Stimulated activated CD8-positive, alpha-beta memory T cell treated with anti-CD3 and anti-CD28 coated beads, Interleukin-4, amount 100 ng/mL, for 24 hours (primary cell): Measurements from ENCODE around the gene RAPGEF6.
"Not testable (repeated sequence)": the region's sequence is repeated elsewhere in the genome, so short reads cannot be mapped to it uniquely, and the experiment has no call there.

Experiments
- DNase-seq: peaks from one replicate; pipeline ENCODE4 v3.0.0-alpha.2; 2020; ENCODE audit warnings: low read depth

RAPGEF6 gene

DNA sequence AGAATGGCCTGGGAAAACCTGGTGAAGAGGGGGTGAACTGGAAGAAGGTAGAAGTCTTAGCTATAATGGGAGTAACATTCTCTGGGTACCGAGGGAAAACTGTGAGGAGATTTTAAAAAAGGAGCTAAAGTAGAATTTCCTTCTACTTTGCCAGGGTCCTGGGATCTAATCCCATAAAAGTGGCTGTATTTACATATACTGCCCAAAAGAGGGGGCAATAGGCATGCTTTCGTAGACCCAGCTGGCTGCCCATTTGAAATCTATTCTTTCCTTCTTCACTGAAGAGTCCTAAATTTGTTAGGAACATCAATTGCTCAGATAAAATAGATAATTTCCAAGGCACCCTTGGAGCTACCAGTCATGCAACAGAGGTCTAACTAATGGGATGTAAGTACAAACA is 212.0 kb downstream of the RAPGEF6 start:
- no peak for DNase-seq

DNA sequence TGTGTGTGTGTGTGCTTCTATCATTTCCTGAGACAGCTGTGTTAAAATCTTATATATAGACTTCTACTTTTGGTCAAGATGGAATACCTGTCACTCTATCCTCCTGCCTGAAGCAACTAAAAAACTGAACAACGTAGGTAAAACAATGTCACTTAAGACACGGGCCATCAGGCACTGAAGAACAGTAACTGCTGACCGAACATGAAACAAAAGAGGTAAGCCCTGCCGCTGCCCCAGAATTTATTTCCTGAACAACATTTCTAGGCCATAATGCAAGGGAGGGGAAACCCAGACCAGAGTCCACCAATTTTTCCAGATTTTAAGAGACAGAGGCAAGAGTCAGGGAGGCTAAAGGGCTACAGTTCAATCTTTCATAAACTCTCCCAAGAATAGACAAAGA is 215.2 kb downstream of the RAPGEF6 start:
- no peak for DNase-seq

DNA sequence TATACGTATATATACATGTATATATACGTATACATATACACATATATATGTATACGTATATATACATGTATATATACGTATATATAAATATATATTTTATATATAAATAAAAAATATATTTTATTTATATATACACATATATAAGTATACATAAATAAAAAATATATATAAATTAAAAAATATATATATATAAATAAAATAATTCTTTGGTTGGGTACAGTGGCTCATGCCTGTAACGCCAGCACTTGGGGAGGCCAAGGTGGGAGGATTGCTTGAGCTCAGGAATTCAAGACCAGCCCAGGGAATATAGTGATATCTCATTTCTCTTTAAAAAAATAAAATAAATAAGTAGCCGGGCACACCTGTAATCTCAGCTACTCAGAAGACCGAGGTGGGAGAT is 216.2 kb downstream of the RAPGEF6 start:
- DNase-seq, result no peak

DNA sequence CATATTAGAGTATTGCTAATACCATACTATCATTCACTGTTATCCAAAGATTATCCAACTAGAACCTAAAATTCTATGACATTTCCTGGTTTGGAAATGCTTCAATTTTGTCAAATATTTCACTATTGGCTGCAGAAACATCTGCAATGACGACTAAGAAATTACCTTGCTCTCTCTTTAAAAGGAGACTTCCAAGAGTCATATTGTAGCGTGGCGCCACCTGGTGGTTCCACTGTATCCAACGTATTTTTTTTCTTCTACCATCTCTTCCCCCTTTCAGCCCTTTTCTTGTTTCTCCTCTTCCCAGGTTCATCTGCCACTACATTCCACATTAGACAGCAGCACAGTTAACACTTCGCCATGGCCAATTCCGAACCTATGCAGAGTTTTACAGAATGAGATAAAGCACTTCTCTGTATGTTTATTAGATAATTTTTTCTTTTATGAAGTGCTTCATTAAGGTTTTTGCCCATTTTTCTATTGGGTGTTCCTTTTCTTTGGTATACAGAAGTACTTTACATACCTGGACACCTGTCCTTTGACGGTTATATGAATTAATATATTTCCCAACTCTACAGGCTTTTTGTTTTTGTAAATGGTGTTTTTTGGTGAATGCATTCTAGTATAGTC is 217.7 kb downstream of the RAPGEF6 start:
- peak; percentile 74 for DNase-seq

DNA sequence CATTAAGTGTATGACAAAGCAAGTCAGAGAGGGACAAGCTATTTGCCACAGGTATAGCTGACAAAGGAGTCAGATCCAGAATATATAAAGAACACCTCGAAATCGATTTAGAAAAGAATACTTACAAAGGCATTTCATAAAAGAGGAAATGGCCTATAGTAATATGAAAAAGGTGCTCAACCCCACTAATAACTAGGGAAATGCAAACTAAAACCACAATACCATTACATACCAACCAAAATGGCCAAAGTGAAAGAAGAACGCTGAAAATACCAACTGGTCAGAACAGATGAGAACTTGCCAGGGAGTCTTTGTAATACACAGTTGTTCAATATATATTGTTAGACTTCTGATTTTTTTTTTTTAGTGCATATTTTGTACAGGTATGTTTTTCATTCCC is 218.3 kb downstream of the RAPGEF6 start:
- DNase-seq, result no peak

DNA sequence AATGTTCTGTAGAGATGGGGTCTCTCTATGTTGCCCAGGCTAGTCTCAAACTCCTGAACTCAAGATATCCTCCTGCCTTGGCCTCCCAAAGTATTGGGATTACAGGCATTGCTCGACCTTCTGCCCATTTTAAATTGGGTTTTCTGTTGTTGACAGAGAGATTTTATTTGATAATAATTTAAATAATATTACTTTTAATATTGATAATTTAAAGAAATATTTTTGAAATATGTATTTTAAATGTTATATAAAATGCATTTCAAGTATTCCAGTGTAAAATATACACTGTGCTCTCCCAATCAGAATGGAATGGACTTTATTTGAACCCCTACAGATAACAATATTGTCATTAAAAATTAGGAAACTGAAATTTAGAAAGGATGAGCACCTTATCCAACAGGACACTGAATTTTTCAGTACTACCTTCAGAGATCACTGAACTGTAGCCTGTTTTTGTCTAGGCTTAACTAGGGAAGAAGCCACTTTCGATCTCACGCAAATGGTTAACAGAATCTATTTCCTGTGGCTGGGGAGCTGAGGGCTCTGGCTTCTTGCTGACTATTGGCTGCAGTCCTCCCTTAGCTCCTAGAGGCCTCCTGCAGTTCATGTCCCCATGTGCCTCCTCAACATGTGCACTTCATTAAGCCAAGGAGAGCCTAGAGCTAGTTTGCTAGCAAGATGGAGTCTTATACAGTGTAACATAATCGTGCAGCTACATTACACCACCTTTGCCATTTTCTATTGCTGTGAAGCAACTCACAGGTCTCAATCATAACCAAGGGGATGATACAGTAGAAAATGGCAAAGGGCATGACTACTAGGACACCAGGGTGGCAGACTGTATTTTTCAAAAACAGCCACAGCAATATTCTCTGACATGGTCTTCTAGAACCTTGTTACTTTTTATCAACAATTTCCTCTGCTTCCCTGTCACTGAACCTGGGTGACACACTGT is 221.1 kb downstream of the RAPGEF6 start:
- DNase-seq, result no peak

DNA sequence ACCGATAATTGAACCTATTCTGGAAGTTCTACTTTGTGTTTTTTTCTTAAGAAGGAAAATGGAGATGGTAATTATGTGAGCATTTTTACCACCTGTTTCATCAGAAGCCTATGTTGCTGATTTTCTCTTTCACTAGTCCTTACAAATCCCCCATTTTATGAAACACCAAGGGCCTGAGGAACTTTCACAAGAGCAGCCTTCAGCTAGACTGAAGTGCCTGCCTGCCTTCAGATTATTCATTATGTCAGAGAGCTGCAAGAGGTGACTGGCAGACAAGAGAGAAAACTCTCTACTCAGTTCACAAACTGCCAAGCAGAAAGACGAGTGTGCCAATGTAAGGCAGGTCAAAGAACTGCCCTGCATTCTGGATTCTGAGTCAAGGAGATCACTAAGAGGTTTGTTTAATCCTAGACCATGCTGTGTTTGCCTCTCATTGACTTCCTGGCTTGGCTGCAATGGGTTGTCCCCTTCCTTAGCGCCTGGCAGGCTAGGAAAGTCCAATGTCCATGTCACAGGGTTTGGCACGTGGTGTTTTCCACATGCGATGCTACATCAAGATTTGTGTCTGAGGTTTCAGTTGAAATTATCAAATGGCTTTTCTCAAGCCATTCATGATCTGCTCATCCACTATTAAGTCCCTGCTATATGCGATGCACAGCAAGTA is 227.9 kb downstream of the RAPGEF6 start:
- no peak for DNase-seq

DNA sequence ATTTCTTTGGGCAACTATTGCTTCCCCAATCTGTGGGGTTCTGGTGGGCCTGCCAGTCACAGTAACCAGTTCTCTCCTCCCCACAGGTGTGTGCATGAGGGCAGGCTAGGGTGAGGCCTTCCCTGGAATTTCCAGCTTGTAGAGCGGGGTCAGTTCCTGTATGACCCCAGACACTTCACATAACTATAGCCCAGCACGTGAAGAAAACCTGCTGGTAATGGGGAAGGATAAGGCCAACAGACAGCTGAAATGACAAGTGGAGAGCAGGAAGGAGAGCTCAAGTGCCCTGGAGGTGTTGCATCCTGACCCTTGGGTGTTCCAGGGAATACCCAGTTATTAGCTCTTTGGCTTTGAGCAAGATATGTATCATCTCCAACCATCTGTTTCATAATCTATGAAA is 229.0 kb downstream of the RAPGEF6 start:
- no peak for DNase-seq

DNA sequence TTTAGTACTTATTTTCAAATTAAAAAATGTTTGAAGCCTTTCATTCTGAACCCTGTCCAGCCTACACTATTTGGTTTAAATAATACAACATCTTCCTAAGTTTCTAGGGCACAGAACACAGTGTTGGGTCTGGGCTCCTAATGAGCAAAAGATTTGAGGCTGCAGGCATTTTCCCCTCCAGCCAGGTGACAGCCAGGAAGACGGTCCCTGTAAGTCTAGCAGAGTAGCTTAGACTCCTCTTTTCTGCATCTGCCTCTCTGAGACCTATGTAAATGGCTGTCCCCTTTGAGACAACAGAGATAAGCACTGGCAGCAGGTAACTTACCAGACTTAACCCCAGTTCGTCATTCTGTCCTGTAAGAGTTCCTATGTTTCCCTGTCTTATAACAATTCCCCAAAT is 229.4 kb downstream of the RAPGEF6 start:
- no peak for DNase-seq

DNA sequence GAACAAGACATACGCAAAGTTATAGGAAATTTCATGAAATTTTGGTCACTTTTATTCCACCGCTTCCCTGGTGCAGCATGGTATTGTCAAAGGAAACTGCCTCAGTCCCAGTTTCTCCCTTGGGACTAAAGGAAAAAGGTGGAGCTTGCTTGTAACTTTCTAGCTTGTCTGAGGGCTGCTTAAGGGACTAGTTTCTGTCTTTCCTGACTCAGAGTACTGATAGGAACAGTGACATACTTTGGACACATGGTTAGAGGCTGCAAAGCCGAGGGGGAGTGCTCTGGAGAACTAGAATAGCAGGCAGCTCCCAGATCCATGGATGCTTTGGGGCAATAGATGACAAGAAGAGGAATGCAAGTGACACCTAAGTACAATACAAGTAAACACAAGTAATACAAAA is 234.4 kb downstream of the RAPGEF6 start:
- no peak for DNase-seq

DNA sequence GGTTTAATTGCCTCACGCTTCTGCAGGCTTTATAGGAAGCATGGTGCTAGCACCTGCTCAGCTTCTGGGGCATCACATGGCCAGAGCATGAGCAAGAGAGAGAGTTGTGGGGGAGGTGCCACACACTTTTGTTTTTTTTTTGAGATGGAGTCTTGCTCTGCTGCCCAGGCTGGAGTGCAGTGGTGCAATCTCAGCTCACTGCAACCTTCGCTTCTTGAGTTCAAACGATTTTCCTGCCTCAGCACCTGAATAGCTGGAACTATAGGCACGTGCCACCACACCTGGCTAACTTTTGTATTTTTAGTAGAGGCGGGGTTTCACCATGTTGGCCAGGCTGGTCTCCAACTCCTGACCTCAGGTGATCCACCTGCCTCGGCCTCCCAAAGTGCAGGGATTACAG is 236.0 kb downstream of the RAPGEF6 start:
- DNase-seq, result not testable (repeated sequence)

DNA sequence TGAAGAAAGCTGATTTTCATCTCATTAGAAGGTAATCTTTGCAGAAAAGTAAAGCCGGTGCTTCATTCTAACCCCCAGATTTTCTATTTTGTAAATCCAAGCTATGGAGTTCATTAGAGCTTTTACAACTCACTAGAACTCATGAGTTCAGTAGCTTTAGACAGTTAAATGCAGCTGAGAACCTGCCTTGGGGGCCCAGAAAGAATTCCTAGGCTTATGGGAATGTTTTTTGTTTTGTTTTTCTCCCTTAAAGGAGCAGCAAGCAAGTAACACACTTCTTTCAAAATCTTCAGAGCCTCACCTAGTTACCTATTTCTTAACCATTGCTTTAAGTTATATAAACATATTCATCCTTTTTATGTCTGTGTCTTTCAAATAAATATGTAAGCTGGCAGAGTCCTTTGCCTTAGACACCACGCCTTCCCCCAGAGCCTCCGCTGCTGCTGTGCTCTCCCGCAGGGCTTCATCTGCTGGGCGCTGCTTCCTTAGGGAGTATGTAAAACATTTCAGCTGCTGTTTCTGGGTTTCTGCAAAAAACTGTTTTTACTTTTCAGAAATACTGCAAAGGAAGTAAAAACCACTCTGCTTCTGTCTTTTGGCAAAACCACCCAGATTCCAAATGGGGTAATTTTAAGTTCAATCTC is 238.3 kb downstream of the RAPGEF6 start:
- DNase-seq, result no peak

DNA sequence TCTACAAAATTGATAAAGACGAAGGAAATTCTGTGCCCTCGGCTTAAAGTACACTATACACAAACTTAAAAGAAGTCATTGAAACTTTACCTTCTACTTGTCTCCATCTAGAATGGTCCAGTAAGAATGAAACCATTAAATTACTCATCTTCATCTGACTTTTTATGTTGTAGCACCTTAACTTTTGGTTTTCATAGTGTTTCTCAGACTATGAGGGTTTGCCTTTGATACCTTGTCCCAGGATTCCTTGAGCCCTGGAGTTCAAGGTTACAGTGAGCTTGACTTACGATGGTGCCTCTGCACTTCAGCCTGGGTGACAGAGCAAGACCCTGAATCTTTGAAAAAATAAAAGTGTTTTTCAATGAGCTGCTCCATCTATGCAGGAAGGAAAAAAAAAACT is 239.0 kb downstream of the RAPGEF6 start:
- DNase-seq, result no peak

DNA sequence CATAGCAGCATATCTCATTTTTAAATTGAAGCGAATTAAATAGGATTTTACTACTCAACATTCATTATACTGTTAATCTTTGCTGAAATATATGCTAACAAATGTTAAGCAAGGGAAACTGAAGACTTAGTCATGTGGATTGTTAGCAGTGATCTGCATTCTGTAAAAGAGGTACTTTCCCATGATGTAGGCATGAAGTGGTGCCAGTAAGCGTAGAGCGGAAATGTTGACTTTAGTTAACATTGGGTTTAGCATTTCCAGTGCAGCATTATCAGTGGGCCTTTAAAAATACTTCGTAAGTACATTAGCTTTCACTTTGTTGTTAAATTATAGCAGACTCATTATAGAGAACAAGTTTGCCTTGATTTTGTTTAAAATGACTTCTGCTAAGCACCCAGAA is 240.9 kb downstream of the RAPGEF6 start:
- DNase-seq, result no peak

DNA sequence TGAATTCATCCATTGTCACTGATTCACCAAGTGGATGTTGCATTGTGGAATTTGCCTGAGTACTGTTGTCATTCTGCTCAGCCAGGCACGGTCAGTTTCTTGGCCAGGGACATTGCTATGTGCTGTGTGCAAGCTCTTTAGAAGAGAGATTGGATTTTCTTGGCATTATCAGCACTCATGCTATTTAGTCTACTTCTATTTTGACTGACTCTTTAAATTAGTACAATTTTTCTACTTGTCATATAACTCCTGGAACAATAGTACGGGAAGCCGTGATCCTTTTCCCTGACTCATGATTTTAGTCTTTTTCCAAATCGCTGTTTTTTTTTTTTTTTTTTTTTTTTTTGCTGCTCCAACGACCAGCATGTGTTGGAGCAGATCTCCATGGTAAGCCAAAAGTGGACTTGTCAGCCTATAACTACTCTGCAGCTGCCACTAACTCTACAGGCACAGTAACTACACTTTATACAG is 241.5 kb downstream of the RAPGEF6 start:
- no peak for DNase-seq

DNA sequence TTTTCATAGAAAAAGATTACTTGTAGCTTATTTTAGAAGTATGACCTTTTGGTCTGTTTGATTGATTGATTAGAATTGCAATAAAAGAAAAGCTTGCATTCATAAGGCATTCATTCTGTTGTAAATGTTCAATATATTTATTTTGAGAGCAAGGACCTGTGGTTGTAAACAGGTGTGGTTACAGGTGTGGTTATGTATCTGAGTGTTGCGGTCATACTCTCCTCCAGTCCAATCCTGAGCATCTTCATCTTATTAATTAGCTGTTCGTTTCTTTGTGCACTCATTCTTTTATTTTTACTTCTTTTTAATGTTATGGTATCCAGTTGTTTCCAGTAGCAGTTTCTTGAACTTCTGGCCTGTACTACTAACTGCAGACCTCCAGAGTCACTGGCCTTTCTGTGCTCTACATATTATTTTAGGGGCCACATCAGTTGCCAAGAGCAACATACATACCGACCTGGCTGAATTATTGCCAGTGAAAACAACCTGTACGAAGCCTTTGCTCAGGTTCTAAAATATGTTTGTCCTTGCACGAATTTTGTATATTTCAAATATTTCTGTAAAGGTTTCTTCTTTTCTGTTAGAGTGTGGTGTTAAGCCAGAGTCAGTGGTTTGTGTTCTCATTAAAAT is 242.4 kb downstream of the RAPGEF6 start:
- DNase-seq, result no peak

DNA sequence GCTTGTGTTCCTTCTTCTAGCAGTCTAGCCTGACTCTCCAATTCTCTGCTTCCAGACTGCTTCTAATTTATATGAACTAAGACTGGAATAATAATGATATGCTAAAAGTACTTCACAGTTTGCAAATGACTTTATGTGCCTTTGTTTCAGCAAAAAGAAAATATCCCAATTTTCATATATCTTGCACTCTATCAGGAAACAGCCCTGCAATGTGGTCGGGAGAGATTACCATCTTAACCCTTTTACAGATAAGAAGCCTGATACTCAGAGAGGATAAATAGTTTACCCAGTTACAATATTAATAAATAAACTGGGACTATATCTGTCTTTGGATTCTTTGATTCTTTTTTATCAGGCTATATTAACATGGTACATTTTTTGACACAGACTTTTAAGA is 245.2 kb downstream of the RAPGEF6 start:
- DNase-seq, result no peak

DNA sequence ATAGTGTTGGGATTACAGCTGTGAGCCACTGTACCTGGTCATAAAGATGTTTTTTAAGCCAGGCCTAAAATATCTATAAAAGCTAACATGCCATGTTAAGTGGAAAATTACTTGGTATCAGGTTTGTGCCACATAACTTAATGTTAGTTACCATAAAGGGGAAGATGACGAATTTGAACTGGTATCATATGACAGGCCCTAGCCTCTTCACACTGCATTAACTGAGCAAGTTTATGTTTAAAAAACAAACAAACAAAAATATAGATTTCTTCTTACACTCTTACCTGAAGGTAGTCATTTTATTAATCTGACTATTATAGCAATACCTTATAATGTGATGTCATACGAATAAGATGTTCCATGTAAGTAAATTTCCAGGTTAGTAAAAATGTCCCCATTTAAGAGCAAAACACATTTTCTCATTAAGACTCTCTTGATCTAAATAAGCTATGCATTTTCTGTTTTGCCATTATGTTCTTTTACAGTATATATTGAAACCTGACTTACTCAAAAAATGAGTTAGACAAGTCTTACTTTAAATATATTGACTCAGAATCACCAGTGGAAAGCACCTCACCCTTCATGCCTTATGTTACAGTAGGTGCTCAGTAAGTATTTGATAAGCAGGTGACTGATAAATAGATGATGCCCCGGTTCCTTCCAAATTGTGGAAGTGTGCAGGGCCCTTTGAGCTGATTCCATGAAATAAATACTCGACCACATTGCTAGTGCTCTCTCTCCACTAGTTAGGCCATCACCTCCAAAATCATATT is 245.7 kb downstream of the RAPGEF6 start:
- no peak for DNase-seq

DNA sequence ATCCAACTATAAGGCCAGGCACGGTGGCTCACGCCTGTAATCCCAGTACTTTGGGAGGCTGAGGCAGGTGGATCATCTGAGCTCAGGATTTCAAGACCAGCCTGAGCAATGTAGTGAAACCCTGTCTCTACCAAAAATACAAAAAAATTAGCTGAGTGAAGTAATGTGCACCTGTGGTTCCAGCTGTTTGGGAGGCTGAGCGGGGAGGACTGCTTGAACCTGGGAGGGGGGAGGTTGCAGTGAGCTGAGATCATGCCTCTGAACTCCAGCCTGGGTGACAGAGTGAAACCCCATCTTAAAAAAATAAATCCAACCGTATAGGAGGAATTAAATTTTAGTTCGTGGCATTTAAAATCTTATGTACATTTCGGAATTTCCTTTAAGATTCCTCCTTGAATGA is 247.8 kb downstream of the RAPGEF6 start:
- no peak for DNase-seq

DNA sequence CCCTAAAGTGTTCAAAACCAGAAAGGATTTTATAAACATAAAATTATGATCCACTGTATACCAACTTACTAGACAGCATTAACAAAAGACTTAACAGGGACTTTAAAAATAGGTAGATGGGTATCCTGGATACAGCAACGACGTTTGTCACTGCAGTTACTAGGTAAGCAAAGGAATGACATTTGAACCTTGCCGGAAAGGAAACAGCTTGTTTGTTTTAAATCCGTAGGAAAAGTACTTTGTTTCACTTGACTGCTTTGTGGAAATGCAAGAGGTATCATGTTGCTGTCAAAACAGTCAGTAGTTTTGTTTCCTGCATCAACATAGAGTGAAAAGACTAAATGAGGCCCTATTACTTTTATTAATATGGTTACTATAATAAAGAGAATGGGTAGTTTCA is 248.2 kb downstream of the RAPGEF6 start:
- no peak for DNase-seq

DNA sequence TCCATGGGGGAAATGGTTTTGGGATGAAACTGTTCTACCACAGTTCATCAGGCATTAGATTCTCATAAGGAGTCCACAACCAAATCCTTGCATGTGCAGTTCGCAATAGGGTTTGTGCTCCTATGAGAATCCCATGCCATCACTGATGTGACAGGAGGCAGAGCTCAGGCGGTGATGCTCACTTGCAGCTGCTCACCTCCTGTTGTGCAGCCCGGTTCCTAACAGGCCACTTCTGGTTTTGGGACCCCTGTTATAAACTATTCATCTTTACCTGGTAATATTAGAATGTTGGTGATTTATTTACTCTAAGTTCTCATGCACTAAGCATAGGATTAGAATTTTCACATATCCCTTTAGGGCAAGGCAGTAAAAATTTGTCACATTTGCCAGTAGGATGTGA is 248.9 kb downstream of the RAPGEF6 start:
- DNase-seq, result no peak
